ENCODE data around the gene CLPTM1L.

Gene CLPTM1L

GRCh38 chr5:1392261-1392660 lies 47.4 kb upstream of the CLPTM1L start:
- Histone ChIP-seq H2AFZ (ENCODE audit: low read depth) (no peak overlapping the region), H3K9ac (no peak overlapping the region), H3K4me2 (no peak overlapping the region), H4K20me1 (ENCODE audit: insufficient read depth) (no peaks in the 10 kb centered on the region), H3K27me3 (ENCODE audit: insufficient read depth, low read depth) (peaks cover 89% of the 10 kb centered on the region), H3K4me1 (ENCODE audit: low read depth, poor library complexity, severe bottlenecking) (peaks cover 4% of the 10 kb centered on the region), H3K4me3 (IDR thresholded peaks at IDR 0.05; ENCODE audit: insufficient read depth, low read depth, low read length) (no peak overlapping the region), H3K36me3 (ENCODE audit: insufficient read depth) (no peaks in the 10 kb centered on the region), H3K27ac (no peak overlapping the region), H3K79me2 (ENCODE audit: insufficient read depth, low read depth) (no peaks in the 10 kb centered on the region)
- TF ChIP-seq, protein P1, sequence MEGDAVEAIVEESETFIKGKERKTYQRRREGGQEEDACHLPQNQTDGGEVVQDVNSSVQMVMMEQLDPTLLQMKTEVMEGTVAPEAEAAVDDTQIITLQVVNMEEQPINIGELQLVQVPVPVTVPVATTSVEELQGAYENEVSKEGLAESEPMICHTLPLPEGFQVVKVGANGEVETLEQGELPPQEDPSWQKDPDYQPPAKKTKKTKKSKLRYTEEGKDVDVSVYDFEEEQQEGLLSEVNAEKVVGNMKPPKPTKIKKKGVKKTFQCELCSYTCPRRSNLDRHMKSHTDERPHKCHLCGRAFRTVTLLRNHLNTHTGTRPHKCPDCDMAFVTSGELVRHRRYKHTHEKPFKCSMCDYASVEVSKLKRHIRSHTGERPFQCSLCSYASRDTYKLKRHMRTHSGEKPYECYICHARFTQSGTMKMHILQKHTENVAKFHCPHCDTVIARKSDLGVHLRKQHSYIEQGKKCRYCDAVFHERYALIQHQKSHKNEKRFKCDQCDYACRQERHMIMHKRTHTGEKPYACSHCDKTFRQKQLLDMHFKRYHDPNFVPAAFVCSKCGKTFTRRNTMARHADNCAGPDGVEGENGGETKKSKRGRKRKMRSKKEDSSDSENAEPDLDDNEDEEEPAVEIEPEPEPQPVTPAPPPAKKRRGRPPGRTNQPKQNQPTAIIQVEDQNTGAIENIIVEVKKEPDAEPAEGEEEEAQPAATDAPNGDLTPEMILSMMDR (conservative IDR thresholded peaks at IDR 0.05; ENCODE audit: low read depth, low read length), result no peak

DNA sequence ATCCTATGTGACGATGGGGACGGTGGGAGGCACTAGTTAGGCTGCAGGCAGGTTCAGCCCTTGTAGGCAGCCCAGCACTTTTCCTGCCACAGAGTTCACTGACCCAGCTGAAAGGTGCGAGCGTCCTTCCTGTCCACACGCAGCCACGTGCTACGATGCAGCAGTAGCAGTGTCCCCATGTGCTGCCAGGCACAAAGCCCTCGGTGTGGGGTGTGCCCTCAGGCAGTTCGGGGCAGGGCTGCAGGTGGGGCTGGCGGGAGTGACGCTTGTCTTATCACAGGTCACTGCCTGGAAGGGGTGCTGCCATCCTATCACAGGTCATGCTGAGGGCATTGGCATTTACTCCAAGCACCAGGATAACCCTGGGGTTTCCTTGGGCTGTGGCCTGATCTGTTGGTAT lies 46.8 kb upstream of the CLPTM1L start:
- no peak overlapping the region for H2AFZ ChIP-seq (ENCODE audit: low read depth)
- no peaks in the 10 kb centered on the region for H3K79me2 ChIP-seq (ENCODE audit: insufficient read depth, low read depth)
- H3K27me3 ChIP-seq (ENCODE audit: insufficient read depth, low read depth), result peaks cover 87% of the 10 kb centered on the region
- H3K4me1 ChIP-seq (ENCODE audit: low read depth, poor library complexity, severe bottlenecking), result peaks cover 10% of the 10 kb centered on the region
- H3K4me3 ChIP-seq (IDR thresholded peaks at IDR 0.05; ENCODE audit: insufficient read depth, low read depth, low read length), result no peak overlapping the region
- H3K36me3 ChIP-seq (ENCODE audit: insufficient read depth), result no peaks in the 10 kb centered on the region
- no peak overlapping the region for H3K4me2 ChIP-seq
- no peaks in the 10 kb centered on the region for H4K20me1 ChIP-seq (ENCODE audit: insufficient read depth)
- H3K27ac ChIP-seq, result no peak overlapping the region
- TF ChIP-seq, protein P1 (conservative IDR thresholded peaks at IDR 0.05; ENCODE audit: low read depth, low read length), result no peak
- H3K9ac ChIP-seq, result no peak overlapping the region

DNA sequence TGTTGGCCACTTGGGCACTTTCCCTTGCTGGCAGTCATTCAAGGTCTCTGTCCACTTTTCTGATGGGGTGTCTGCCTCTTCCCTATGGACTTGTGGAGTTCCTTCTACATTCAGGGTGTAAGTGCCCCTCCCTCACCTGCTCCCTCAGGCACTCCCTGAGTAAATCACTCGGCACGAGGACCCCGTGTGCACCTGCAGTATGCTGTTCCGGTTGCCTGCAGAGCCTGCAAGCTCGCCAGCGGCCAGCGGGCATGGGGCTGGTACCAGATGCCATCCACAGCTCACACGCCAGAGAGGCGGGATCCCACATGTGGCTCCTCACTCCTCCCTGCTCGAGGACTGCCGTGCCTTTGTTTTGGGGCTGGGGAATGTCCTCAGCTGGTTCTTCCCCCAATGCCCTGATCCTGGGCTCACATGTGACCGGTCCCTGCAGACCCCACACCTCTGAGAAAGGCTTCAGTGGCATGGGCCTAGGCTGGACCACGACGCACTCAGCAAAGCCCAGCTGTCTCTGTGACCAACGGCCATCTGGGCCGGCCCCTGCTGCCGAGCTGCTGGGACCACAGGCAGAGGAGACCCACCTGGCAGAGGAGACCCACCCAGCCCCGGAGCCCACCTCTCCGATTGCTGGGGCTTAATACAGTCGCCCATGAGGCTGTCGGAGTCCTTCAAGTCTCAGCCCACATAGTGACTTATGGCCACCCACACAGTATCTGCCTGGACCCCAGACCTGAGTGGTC lies 46.1 kb upstream of the CLPTM1L start:
- TF ChIP-seq, protein P1 (conservative IDR thresholded peaks at IDR 0.05; ENCODE audit: low read depth, low read length), result no peak
- no peaks in the 10 kb centered on the region for H3K79me2 ChIP-seq (ENCODE audit: insufficient read depth, low read depth)
- peaks cover 80% of the 10 kb centered on the region for H3K27me3 ChIP-seq (ENCODE audit: insufficient read depth, low read depth)

GRCh38 chr5:1390333-1390732 lies 45.4 kb upstream of the CLPTM1L start:
- Histone ChIP-seq H2AFZ (ENCODE audit: low read depth) (no peak overlapping the region), H3K4me2 (no peak overlapping the region), H3K79me2 (ENCODE audit: insufficient read depth, low read depth) (no peaks in the 10 kb centered on the region), H3K27ac (no peak overlapping the region), H3K27me3 (ENCODE audit: insufficient read depth, low read depth) (peaks cover 73% of the 10 kb centered on the region), H3K36me3 (ENCODE audit: insufficient read depth) (no peaks in the 10 kb centered on the region), H3K4me3 (IDR thresholded peaks at IDR 0.05; ENCODE audit: insufficient read depth, low read depth, low read length) (no peak overlapping the region), H3K9ac (no peak overlapping the region), H3K4me1 (ENCODE audit: low read depth, poor library complexity, severe bottlenecking) (peaks cover 14% of the 10 kb centered on the region), H4K20me1 (ENCODE audit: insufficient read depth) (no peaks in the 10 kb centered on the region)
- TF ChIP-seq, protein P1 (conservative IDR thresholded peaks at IDR 0.05; ENCODE audit: low read depth, low read length), result no peak

More for the DNA sequence above, 46.1 kb upstream of the CLPTM1L start:
- H3K4me3 ChIP-seq (IDR thresholded peaks at IDR 0.05; ENCODE audit: insufficient read depth, low read depth, low read length), result no peak overlapping the region
- H3K9ac ChIP-seq, result no peak overlapping the region
- H2AFZ ChIP-seq (ENCODE audit: low read depth), result no peak overlapping the region
- no peak overlapping the region for H3K4me2 ChIP-seq
- peaks cover 13% of the 10 kb centered on the region for H3K4me1 ChIP-seq (ENCODE audit: low read depth, poor library complexity, severe bottlenecking)
- no peak overlapping the region for H3K27ac ChIP-seq
- H4K20me1 ChIP-seq (ENCODE audit: insufficient read depth), result no peaks in the 10 kb centered on the region
- H3K36me3 ChIP-seq (ENCODE audit: insufficient read depth), result no peaks in the 10 kb centered on the region
